HuH-7 (cell line): ENCODE measurements around the gene NATD1.
"Not testable (repeated sequence)": the region's sequence is repeated elsewhere in the genome, so short reads cannot be mapped to it uniquely, and the experiment has no call there.

Source experiments
- DNase-seq: peaks from one replicate; pipeline ENCODE4 v3.0.0; 2011; ENCODE audit warnings: low spot score

NATD1 gene

GRCh38 chr17:21193031-21193430 lies 60.2 kb downstream of the NATD1 start:
- no peak for DNase-seq

- not testable (repeated sequence) for DNase-seq
These were observed 60.8 kb downstream of the NATD1 start for GRCh38 chr17:21192414-21192813.

GRCh38 chr17:21191698-21192097 lies 61.5 kb downstream of the NATD1 start:
- no peak for DNase-seq

GRCh38 chr17:21190078-21190477 lies 63.1 kb downstream of the NATD1 start:
- no peak for DNase-seq

GRCh38 chr17:21189361-21189760 lies 63.8 kb downstream of the NATD1 start:
- DNase-seq: no peak
